ENCODE results near the gene DRC7.

- TF ChIP-seq POLR2A (IDR thresholded peaks at IDR 0.05): no peak
- TF ChIP-seq CTCF (IDR thresholded peaks at IDR 0.05): no peak
Measured at GRCh38 chr16:57663436-57663835, 31.2 kb upstream of the DRC7 start.

Measured in Peyer's patch (tissue), 4 donors.